Chondrocyte (in vitro differentiated cells): ENCODE data around the gene IP6K3. TPM values are rescaled to one million over a fixed set of nuclear protein-coding genes. Genes with fewer than 3 reads are reported as not detected.

ENCODE experiments used
- DNase-seq: peaks from one replicate; pipeline ENCODE4 v3.0.0; 2021; ENCODE audit warnings: mixed read lengths, low spot score
- H3K27ac Mint-ChIP-seq: one replicate; pipeline ENCODE4 v1.8.0; 2021; ENCODE audit warnings: mild to moderate bottlenecking, moderate library complexity, mixed read lengths; ENCODE audit not compliant: unreplicated experiment
- H3K27me3 Mint-ChIP-seq: 2 replicates; pipeline ENCODE4 v1.8.0; 2021; ENCODE audit warnings: low read depth, mixed read lengths
- H3K36me3 Mint-ChIP-seq: 2 replicates; pipeline ENCODE4 v1.8.0; 2021; ENCODE audit warnings: low read depth, mixed read lengths
- H3K4me1 Mint-ChIP-seq: 2 replicates; pipeline ENCODE4 v1.8.0; 2021; ENCODE audit warnings: low read depth, mild to moderate bottlenecking, mixed read lengths
- H3K4me3 Mint-ChIP-seq: one replicate; pipeline ENCODE4 v1.8.0; 2021; ENCODE audit warnings: mild to moderate bottlenecking, moderate library complexity, mixed read lengths; ENCODE audit not compliant: unreplicated experiment
- H3K9me3 Mint-ChIP-seq: 2 replicates; pipeline ENCODE4 v1.8.0; 2021; ENCODE audit warnings: low read depth, mixed read lengths
- total RNA-seq: library from RNA; stranded (reverse); gene quantifications from 3 replicates; pipeline ENCODE4 v1.2.1, GENCODE V29; 2021
- TF ChIP-seq, protein P1 (sequence below): fragments of 200-600 bp; sonication (generic); IDR thresholded peaks from 2 replicates; pipeline ENCODE4 v1.5.0; 2021; ENCODE audit warnings: antibody characterized with exemption, mild to moderate bottlenecking, moderate library complexity

Gene IP6K3
- total RNA-seq, 1 donor from 2014 or later: 6.5 TPM

DNA sequence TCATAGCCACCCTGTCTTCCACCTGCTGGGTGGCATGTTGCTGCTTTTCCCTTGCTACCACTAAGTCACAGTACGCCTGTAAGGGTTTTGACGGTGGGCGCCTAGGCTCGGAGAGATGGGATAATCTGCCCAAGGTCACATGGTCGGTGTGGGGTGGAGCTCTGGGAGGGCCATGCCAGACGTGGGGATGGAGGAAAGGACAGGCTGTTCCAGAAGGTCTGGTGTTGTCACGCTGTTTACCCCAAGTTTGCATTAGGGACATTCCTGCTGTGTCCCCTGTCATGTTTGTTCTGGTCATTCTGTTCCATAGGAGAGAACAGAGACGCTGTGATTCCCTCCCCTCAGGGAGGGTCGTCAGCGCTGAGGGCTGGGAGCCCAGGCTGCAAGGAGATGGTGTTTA is 16.1 kb downstream of the IP6K3 start:
- DNase-seq: no peak
- no peak overlapping the region for H3K4me3 Mint-ChIP-seq
- H3K27me3 Mint-ChIP-seq: no peaks in the 10 kb centered on the region
- H3K36me3 Mint-ChIP-seq: peaks cover 6% of the 10 kb centered on the region
- no peak overlapping the region for H3K27ac Mint-ChIP-seq
- TF ChIP-seq, protein P1, sequence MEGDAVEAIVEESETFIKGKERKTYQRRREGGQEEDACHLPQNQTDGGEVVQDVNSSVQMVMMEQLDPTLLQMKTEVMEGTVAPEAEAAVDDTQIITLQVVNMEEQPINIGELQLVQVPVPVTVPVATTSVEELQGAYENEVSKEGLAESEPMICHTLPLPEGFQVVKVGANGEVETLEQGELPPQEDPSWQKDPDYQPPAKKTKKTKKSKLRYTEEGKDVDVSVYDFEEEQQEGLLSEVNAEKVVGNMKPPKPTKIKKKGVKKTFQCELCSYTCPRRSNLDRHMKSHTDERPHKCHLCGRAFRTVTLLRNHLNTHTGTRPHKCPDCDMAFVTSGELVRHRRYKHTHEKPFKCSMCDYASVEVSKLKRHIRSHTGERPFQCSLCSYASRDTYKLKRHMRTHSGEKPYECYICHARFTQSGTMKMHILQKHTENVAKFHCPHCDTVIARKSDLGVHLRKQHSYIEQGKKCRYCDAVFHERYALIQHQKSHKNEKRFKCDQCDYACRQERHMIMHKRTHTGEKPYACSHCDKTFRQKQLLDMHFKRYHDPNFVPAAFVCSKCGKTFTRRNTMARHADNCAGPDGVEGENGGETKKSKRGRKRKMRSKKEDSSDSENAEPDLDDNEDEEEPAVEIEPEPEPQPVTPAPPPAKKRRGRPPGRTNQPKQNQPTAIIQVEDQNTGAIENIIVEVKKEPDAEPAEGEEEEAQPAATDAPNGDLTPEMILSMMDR: no peak
- no peaks in the 10 kb centered on the region for H3K9me3 Mint-ChIP-seq
- H3K4me1 Mint-ChIP-seq: no peaks in the 10 kb centered on the region

DNA sequence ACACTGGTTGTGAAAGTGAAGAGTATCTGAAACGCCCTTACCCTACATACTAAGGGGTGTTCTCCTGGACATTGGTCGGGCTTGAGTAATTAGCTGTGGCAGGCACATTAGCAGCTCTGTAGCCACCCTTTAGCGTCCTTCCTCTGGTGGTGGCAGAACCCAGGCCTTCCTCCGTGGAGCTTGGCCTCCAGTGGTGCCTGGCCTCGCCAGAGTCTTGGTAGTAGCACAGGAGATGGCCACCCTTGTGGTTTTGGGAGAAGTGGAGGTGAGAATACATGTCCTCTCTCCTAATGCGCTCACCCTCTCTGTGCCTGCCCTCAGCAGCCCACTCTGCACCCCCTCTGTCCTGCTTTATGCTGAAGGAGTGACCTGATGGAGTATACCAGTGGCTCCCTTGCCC is 17.6 kb downstream of the IP6K3 start:
- Mint-ChIP-seq H3K27ac (no peak overlapping the region), H3K4me1 (no peaks in the 10 kb centered on the region), H3K4me3 (no peak overlapping the region), H3K27me3 (no peaks in the 10 kb centered on the region), H3K36me3 (peaks cover 6% of the 10 kb centered on the region), H3K9me3 (no peaks in the 10 kb centered on the region)
- no peak for DNase-seq
- TF ChIP-seq, protein P1: no peak

DNA sequence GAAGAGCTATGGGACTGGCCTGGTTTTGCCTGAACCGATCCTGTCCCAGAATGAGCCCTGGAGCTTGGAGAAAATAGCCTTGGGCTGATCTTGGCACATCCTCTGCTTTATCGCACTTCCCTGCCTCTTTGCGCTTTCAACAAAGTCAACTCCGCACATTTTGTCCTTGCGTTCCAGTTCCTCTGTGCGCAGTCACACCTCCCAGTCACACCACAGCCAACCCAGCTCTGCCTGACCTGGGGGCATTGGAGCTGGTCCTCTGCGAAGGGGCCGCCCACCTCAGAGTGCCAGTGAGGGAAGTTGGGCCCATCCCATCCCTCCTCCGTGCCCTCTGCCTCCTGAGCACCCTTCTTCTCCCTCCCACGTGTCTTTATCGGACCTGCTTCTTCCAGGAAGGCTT is 18.3 kb downstream of the IP6K3 start:
- peaks cover 6% of the 10 kb centered on the region for H3K36me3 Mint-ChIP-seq
- no peak for DNase-seq
- no peaks in the 10 kb centered on the region for H3K9me3 Mint-ChIP-seq
- no peaks in the 10 kb centered on the region for H3K4me1 Mint-ChIP-seq
- TF ChIP-seq, protein P1: no peak
- H3K27ac Mint-ChIP-seq: no peak overlapping the region
- H3K27me3 Mint-ChIP-seq: peaks cover 2% of the 10 kb centered on the region
- no peak overlapping the region for H3K4me3 Mint-ChIP-seq

DNA sequence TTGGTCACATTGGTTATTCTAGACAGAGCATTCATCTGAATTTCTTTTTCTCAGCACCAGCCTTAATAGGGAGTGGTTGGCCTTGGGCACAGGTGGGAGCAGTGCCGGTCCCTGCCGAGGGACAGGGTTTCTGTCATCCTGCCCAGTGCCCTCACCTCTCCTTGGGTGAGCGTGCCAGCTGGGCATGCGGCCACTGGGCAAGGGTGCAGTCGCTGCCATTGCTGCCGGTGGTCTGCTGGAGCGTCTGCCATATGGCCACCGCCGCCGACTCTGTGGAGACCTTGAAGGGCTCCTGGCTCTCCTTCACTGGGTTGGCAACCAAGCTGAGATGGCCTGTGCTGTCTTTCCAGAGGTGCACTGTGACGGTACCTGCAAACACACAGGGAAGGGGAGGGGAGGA is 18.8 kb downstream of the IP6K3 start:
- H3K4me3 Mint-ChIP-seq: no peak overlapping the region
- H3K9me3 Mint-ChIP-seq: no peaks in the 10 kb centered on the region
- no peak for DNase-seq
- H3K27ac Mint-ChIP-seq: no peak overlapping the region
- H3K36me3 Mint-ChIP-seq: peaks cover 6% of the 10 kb centered on the region
- no peaks in the 10 kb centered on the region for H3K4me1 Mint-ChIP-seq
- H3K27me3 Mint-ChIP-seq: peaks cover 2% of the 10 kb centered on the region
- TF ChIP-seq, protein P1: no peak

DNA sequence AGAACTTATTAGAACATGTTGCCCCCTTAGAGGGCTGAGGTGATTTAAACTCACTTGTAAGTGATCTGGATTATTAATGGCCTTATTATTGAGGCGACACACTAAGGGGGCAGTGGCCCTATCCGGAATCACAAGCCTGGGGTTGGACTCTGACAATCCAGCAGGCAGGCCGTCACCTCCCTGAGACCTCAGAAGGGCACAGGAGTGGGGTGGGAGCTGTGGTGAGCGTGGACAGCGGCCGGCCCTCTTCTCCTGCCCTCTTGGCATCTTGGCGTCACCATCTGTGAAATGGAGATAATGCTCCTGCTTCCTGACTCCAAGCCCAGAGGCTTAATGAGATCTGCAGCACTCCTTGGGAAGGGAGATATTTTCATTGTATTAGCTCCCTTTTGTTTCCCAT is 19.6 kb downstream of the IP6K3 start:
- DNase-seq: peak; percentile 71
- peaks cover 2% of the 10 kb centered on the region for H3K27me3 Mint-ChIP-seq
- H3K9me3 Mint-ChIP-seq: no peaks in the 10 kb centered on the region
- H3K4me3 Mint-ChIP-seq: no peak overlapping the region
- no peaks in the 10 kb centered on the region for H3K4me1 Mint-ChIP-seq
- H3K36me3 Mint-ChIP-seq: peaks cover 6% of the 10 kb centered on the region
- TF ChIP-seq, protein P1: no peak
- no peak overlapping the region for H3K27ac Mint-ChIP-seq
